Ishikawa (cell line): ENCODE measurements around the gene RMI1.

ENCODE experiments used
- EP300 ChIP-seq: IDR thresholded peaks from 2 replicates; pipeline ENCODE4 v1.6.1; 2012; ENCODE audit warnings: borderline replicate concordance
- MAX ChIP-seq: IDR thresholded peaks from 2 replicates; pipeline ENCODE4 v1.6.1; 2012
- YY1 ChIP-seq: IDR thresholded peaks from 2 replicates; pipeline ENCODE4 v1.6.1; 2012; ENCODE audit warnings: low read depth
- ZBTB7A ChIP-seq: IDR thresholded peaks from 2 replicates; pipeline ENCODE4 v1.6.1; 2012; ENCODE audit warnings: low read depth
- TF ChIP-seq, protein P1 (sequence below): IDR thresholded peaks from 2 replicates; pipeline ENCODE4 v1.6.1; 2012; ENCODE audit warnings: low read depth, mild to moderate bottlenecking

GRCh38 chr9:83981126-83981871 lies 694 bp downstream of the RMI1 start:
- TF ChIP-seq EP300 (no peak), YY1 (no peak), ZBTB7A (no peak), MAX (no peak)
- TF ChIP-seq, protein P1, sequence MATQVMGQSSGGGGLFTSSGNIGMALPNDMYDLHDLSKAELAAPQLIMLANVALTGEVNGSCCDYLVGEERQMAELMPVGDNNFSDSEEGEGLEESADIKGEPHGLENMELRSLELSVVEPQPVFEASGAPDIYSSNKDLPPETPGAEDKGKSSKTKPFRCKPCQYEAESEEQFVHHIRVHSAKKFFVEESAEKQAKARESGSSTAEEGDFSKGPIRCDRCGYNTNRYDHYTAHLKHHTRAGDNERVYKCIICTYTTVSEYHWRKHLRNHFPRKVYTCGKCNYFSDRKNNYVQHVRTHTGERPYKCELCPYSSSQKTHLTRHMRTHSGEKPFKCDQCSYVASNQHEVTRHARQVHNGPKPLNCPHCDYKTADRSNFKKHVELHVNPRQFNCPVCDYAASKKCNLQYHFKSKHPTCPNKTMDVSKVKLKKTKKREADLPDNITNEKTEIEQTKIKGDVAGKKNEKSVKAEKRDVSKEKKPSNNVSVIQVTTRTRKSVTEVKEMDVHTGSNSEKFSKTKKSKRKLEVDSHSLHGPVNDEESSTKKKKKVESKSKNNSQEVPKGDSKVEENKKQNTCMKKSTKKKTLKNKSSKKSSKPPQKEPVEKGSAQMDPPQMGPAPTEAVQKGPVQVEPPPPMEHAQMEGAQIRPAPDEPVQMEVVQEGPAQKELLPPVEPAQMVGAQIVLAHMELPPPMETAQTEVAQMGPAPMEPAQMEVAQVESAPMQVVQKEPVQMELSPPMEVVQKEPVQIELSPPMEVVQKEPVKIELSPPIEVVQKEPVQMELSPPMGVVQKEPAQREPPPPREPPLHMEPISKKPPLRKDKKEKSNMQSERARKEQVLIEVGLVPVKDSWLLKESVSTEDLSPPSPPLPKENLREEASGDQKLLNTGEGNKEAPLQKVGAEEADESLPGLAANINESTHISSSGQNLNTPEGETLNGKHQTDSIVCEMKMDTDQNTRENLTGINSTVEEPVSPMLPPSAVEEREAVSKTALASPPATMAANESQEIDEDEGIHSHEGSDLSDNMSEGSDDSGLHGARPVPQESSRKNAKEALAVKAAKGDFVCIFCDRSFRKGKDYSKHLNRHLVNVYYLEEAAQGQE: no peak
